VCaP (cell line): ENCODE measurements around the gene CNGB1.

Experiments used
- H3K27ac ChIP-seq: fragments of 450-650 bp; 2 replicates; pipeline ENCODE4 v1.5.1; 2017
- CTCF ChIP-seq: fragments of 450-650 bp; conservative IDR thresholded peaks from 2 replicates; pipeline ENCODE4 v1.5.1; 2017; ENCODE audit warnings: mild to moderate bottlenecking, moderate library complexity

Gene CNGB1

DNA sequence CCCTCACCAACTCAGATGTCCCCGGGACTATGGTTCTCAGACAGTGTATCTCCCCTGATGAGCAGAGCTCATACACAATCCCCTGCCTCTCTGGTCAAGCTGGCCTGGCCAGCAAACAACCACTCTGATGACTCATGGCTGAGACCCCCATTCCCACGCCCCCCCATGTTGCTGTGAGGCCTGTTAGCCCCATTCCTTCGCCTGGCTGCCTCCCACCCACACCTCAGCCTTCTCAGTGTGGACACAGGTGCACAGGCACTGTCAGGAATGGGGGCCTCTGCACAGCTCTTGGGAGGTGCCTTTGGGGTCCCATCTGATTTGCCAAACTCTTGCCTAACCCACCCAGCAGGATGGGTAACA, 80.2 kb downstream of the CNGB1 start:
- H3K27ac ChIP-seq = no peak overlapping the region
- TF ChIP-seq CTCF = no peak

- no peak for TF ChIP-seq CTCF
- no peak overlapping the region for H3K27ac ChIP-seq
Observed at GRCh38 chr16:57889960-57890751, 80.8 kb downstream of the CNGB1 start.

DNA sequence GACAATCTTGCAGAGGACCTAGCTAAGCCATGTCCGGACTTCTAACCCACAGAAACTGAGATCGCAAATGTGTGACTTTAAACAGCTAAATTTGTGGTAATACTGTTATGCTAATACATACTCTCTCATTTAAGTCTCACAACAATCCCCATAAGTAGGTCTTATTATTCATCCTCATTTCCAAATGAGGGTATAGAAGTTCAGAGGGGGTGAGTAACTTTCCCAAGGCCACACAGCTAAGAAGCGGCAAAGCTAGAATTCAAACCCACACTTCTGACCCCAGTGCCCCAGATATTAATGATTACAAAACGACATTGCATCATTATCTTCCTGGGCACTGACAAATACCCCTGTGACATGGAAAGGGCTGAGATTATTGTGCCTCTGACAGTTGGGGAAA, 81.4 kb downstream of the CNGB1 start:
- no peak for TF ChIP-seq CTCF
- no peak overlapping the region for H3K27ac ChIP-seq

DNA sequence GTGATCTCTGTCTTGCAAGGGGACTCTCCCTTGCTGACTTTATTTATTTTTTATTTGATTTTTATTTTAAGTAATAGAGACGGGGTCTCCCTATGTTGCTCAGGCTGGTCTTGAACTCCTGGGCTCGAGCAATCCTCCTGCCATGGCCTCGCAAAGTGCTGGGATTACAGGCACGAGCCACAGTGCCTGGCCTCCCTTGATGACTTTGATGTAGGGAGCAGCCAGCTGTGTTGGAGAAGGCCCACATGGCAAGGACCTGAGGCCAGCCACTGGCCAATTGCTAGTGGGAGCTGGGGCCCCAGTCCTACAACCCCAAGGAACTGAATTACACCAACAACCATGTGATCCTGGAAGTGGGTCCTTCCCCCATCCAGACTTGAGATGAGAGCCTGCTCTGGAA, 81.8 kb downstream of the CNGB1 start:
- H3K27ac ChIP-seq = no peak overlapping the region

DNA sequence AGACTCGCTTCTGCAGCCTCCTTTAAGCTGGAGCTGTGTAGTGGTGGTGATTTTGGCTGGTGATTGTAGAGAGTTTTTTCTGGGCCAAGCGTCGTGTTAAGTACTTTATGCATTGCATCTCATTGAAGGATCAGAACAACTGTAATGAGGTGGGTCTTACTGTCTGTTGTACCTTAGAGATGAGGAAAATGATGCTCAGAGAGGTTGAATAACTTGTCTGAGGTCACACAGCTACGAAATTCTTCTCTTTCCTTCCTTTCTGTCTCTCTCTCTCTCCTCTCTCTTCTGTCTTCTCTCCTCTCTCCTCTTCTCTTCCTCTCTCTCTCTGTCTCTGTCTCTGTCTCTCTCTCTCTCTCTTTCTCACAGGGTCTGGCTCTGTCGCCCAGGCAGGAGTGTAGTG, 82.8 kb downstream of the CNGB1 start:
- TF ChIP-seq CTCF = no peak
- no peak overlapping the region for H3K27ac ChIP-seq

More for the DNA sequence above, 81.8 kb downstream of the CNGB1 start:
- TF ChIP-seq CTCF = no peak

DNA sequence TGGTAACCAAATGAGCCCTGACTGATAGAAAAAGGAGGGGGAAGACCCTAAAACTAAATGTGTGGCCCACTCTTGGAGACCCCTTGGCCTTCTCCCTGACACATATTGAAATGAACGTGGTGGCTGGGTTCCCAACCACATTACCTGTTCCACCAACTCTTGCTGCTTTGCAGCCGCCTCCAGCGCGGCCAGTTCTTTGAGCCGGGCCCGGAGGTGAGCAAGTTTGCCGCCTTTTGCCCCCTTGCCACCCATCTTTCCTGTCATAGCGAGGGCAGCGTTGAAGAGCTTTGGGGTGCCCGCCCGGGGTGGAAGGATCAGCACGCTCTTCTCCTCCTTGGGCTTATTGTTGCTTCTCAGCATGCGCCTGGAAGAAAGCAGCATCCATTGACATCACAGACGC, 83.2 kb downstream of the CNGB1 start:
- no peak overlapping the region for H3K27ac ChIP-seq
- no peak for TF ChIP-seq CTCF

GRCh38 chr16:57886427-57886826, 84.5 kb downstream of the CNGB1 start:
- no peak overlapping the region for H3K27ac ChIP-seq
- no peak for TF ChIP-seq CTCF
